ENCODE results near the gene PIN1. TPM values are rescaled to one million over a fixed set of nuclear protein-coding genes. Genes with fewer than 3 reads are reported as not detected.
A peak's percentile ranks its signal among the peaks of the same experiment; 100 is the strongest.
"Not testable (repeated sequence)": the region's sequence is repeated elsewhere in the genome, so short reads cannot be mapped to it uniquely, and the experiment has no call there.

PIN1 gene
- total RNA-seq: 10 to 100 TPM; 76.5 to 79.4 TPM

- H3K27me3 ChIP-seq (replicated peaks; ENCODE audit: insufficient read depth): no peaks in the 10 kb centered on the region
- H3K4me1 ChIP-seq (ENCODE audit: control insufficient read depth in 1 of 2, low read depth in 2 of 2): peaks cover 10 to 16% of the 10 kb centered on the region in 2 donors
Observed at GRCh38 chr19:9834726-9835506, at the start of gene PIN1. PIN1 (plus strand) TSS chr19:9835318; CDS start chr19:9835345, 27 bp downstream.

GRCh38 chr19:9785367-9786331 is 49.5 kb upstream of the PIN1 start:
- Histone ChIP-seq H3K4me1 (ENCODE audit: control insufficient read depth in 1 of 2, low read depth in 2 of 2) (peaks cover 9 to 13% of the 10 kb centered on the region in 2 donors), H3K27ac (peak overlapping the region; percentile 99 to 100), H3K9me3 (no peaks in the 10 kb centered on the region), H3K4me3 (peak overlapping the region; percentile 100), H3K27me3 (replicated peaks; ENCODE audit: insufficient read depth) (no peaks in the 10 kb centered on the region), H3K36me3 (no peaks in the 10 kb centered on the region)
- DNase-seq (ENCODE audit: low spot score) (peak; percentile 98), ATAC-seq (ENCODE audit: insufficient number of reproducible peaks, low FRiP score, low read depth) (peak; percentile 92)
- TF ChIP-seq CTCF (IDR thresholded peaks at IDR 0.05): no peak

More at GRCh38 chr19:9834726-9835506, at the start of gene PIN1:
- Histone ChIP-seq H3K36me3 (peaks cover 5% of the 10 kb centered on the region), H3K4me3 (peak within 1 kb of the TSS; percentile 95), H3K9me3 (no peaks in the 10 kb centered on the region), H3K27ac (peak within 1 kb of the TSS in 1 of 2 donors; percentile 56)
- ATAC-seq (ENCODE audit: insufficient number of reproducible peaks, low FRiP score, low read depth): peak; percentile 90
- peak; percentile 59 for TF ChIP-seq CTCF (IDR thresholded peaks at IDR 0.05)
- peak; percentile 97 for DNase-seq (ENCODE audit: low spot score)

- H3K4me3 ChIP-seq: peak overlapping the region; percentile 100
- no peak for DNase-seq (ENCODE audit: low spot score)
Observed at GRCh38 chr19:9786342-9786741, 48.8 kb upstream of the PIN1 start.

GRCh38 chr19:9786819-9787218 is 48.3 kb upstream of the PIN1 start:
- Histone ChIP-seq H3K27me3 (replicated peaks; ENCODE audit: insufficient read depth) (no peaks in the 10 kb centered on the region), H3K4me3 (no peak overlapping the region), H3K4me1 (ENCODE audit: control insufficient read depth in 1 of 2, low read depth in 2 of 2) (peaks cover 13 to 15% of the 10 kb centered on the region in 2 donors), H3K9me3 (no peaks in the 10 kb centered on the region), H3K36me3 (no peaks in the 10 kb centered on the region), H3K27ac (peak overlapping the region; percentile 99 to 100)
- TF ChIP-seq CTCF (IDR thresholded peaks at IDR 0.05): no peak
- no peak for ATAC-seq (ENCODE audit: insufficient number of reproducible peaks, low FRiP score, low read depth)
- DNase-seq (ENCODE audit: low spot score): no peak

More at GRCh38 chr19:9786342-9786741, 48.8 kb upstream of the PIN1 start:
- Histone ChIP-seq H3K27me3 (replicated peaks; ENCODE audit: insufficient read depth) (no peaks in the 10 kb centered on the region), H3K9me3 (no peaks in the 10 kb centered on the region), H3K27ac (peak overlapping the region; percentile 99 to 100), H3K4me1 (ENCODE audit: control insufficient read depth in 1 of 2, low read depth in 2 of 2) (peaks cover 13 to 15% of the 10 kb centered on the region in 2 donors), H3K36me3 (no peaks in the 10 kb centered on the region)
- no peak for TF ChIP-seq CTCF (IDR thresholded peaks at IDR 0.05)
- ATAC-seq (ENCODE audit: insufficient number of reproducible peaks, low FRiP score, low read depth): no peak

GRCh38 chr19:9788604-9789003 is 46.5 kb upstream of the PIN1 start:
- DNase-seq (ENCODE audit: low spot score); H3K27ac ChIP-seq; ATAC-seq (ENCODE audit: insufficient number of reproducible peaks, low FRiP score, low read depth); H3K36me3 ChIP-seq; H3K27me3 ChIP-seq (replicated peaks; ENCODE audit: insufficient read depth); H3K9me3 ChIP-seq; H3K4me3 ChIP-seq: not testable (repeated sequence)
- peaks cover 13 to 21% of the 10 kb centered on the region in 2 donors for H3K4me1 ChIP-seq (ENCODE audit: control insufficient read depth in 1 of 2, low read depth in 2 of 2)

All from thoracic aorta (tissue), 2 donors.